Astrocyte of the spinal cord (primary cell): ENCODE results near the gene MADCAM1.

Experiments
- DNase-seq: peaks from one replicate; pipeline ENCODE4 v3.0.0; 2011; ENCODE audit warnings: low read depth, low spot score
- H3K4me3 ChIP-seq: 2 replicates; pipeline ENCODE4 v1.5.1; 2011; ENCODE audit warnings: low read depth, mild to moderate bottlenecking, low read length, moderate library complexity
- in situ Hi-C: cut with HindIII; loops from 2 replicates; pipeline ENCODE4 v1.10.0; 2017; ENCODE audit warnings: low sequenced_read_pairs
- TF ChIP-seq, protein P1 (sequence below): IDR thresholded peaks from 2 replicates; pipeline ENCODE4 v1.5.1; 2012; ENCODE audit warnings: low read depth, mild to moderate bottlenecking, low read length, inconsistent platforms

Gene MADCAM1

DNA sequence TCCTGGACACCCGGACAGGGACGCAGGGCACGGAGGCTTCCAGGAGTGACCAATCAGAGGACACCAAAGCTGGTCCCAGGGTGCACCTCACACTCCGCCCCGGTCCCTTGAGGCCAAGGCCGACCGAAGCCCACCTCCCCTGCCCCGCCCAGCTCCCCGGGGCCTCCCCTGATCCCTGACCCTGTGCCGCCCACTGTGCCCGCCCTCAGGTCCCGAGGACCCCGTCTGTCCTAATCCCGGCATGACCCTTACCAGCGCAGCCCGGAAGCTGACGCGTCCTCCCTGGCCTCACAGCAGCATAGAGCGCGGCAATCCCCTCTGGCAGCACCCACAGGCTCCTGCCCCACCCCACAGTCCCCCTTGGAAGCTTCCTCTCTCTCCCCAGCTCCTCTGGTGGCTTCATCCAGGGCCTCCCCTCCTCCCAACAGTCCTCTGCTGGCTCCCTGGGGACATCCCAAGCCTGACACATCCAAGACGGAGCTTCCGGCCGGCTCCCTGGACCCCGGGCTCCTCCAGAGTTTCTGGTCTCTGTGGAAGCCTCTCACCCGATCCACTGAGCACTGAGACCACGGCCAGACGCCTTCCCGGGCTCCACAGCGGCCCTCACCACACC, 27.9 kb downstream of the MADCAM1 start:
- DNase-seq = no peak
- TF ChIP-seq, protein P1, sequence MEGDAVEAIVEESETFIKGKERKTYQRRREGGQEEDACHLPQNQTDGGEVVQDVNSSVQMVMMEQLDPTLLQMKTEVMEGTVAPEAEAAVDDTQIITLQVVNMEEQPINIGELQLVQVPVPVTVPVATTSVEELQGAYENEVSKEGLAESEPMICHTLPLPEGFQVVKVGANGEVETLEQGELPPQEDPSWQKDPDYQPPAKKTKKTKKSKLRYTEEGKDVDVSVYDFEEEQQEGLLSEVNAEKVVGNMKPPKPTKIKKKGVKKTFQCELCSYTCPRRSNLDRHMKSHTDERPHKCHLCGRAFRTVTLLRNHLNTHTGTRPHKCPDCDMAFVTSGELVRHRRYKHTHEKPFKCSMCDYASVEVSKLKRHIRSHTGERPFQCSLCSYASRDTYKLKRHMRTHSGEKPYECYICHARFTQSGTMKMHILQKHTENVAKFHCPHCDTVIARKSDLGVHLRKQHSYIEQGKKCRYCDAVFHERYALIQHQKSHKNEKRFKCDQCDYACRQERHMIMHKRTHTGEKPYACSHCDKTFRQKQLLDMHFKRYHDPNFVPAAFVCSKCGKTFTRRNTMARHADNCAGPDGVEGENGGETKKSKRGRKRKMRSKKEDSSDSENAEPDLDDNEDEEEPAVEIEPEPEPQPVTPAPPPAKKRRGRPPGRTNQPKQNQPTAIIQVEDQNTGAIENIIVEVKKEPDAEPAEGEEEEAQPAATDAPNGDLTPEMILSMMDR = no peak
- no peak overlapping the region for H3K4me3 ChIP-seq

GRCh38 chr19:525029-525428, 28.7 kb downstream of the MADCAM1 start:
- no peak for DNase-seq
- H3K4me3 ChIP-seq = no peak overlapping the region
- TF ChIP-seq, protein P1 = no peak
- in situ Hi-C loops = no loop called here

More for the DNA sequence above, 27.9 kb downstream of the MADCAM1 start:
- in situ Hi-C loops = no loop called here

DNA sequence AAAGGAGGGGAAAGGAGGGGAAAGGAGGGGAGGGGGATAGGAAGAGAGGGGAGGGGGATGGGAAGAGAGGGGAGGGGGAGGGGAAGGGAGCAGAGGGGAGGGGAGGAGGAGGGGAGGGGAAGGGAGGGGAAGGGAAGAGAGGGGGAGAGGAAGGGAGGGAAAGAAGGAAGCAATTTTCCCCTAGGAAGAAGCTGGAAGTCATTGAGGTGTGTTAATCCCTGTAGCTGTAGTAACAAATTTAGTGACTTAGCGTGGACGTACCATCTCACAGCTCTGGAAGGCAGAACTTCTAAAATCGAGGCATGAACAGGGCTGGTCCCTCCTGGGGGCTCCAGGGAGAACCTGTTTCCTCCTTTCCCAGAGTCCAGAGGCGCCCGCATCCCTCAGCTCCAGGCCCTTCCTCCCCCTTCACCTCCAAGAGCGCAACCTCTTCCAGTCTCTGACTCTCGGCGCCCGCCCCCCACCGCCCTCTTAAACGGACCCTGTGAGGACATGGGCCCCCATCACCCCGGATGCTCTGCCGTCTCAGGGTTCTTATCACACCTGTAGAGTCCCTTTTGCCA, 29.7 kb downstream of the MADCAM1 start:
- in situ Hi-C loops = no loop called here
- DNase-seq = no peak
- TF ChIP-seq, protein P1 = no peak
- H3K4me3 ChIP-seq = no peak overlapping the region

- no peak for DNase-seq
- in situ Hi-C loops = no loop called here
- peak overlapping the region; percentile 63 for H3K4me3 ChIP-seq
- TF ChIP-seq, protein P1 = no peak
These were observed 34.1 kb downstream of the MADCAM1 start for GRCh38 chr19:530134-531008.

- in situ Hi-C loops = no loop called here
- peak; percentile 65 for DNase-seq
- TF ChIP-seq, protein P1 = peak; percentile 6
- H3K4me3 ChIP-seq = peak overlapping the region; percentile 63
These were observed 34.9 kb downstream of the MADCAM1 start for GRCh38 chr19:531009-531752.
